ENCODE results near the gene SLC48A1.

The SLC48A1 gene

GRCh38 chr12:47755655-47756562, 17.1 kb upstream of the SLC48A1 start:
- no peak for DNase-seq (ENCODE audit: low read depth in 1 of 2, low spot score in 1 of 2)
- no peak for TF ChIP-seq POLR2AphosphoS5 (IDR thresholded peaks at IDR 0.05; ENCODE audit: low read depth)
- TF ChIP-seq, protein P1, sequence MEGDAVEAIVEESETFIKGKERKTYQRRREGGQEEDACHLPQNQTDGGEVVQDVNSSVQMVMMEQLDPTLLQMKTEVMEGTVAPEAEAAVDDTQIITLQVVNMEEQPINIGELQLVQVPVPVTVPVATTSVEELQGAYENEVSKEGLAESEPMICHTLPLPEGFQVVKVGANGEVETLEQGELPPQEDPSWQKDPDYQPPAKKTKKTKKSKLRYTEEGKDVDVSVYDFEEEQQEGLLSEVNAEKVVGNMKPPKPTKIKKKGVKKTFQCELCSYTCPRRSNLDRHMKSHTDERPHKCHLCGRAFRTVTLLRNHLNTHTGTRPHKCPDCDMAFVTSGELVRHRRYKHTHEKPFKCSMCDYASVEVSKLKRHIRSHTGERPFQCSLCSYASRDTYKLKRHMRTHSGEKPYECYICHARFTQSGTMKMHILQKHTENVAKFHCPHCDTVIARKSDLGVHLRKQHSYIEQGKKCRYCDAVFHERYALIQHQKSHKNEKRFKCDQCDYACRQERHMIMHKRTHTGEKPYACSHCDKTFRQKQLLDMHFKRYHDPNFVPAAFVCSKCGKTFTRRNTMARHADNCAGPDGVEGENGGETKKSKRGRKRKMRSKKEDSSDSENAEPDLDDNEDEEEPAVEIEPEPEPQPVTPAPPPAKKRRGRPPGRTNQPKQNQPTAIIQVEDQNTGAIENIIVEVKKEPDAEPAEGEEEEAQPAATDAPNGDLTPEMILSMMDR (IDR thresholded peaks at IDR 0.05; ENCODE audit: insufficient read depth, low read length): no peak
- no peak for TF ChIP-seq GABPA (IDR thresholded peaks at IDR 0.05; ENCODE audit: low read depth)
- TF ChIP-seq, protein P2, sequence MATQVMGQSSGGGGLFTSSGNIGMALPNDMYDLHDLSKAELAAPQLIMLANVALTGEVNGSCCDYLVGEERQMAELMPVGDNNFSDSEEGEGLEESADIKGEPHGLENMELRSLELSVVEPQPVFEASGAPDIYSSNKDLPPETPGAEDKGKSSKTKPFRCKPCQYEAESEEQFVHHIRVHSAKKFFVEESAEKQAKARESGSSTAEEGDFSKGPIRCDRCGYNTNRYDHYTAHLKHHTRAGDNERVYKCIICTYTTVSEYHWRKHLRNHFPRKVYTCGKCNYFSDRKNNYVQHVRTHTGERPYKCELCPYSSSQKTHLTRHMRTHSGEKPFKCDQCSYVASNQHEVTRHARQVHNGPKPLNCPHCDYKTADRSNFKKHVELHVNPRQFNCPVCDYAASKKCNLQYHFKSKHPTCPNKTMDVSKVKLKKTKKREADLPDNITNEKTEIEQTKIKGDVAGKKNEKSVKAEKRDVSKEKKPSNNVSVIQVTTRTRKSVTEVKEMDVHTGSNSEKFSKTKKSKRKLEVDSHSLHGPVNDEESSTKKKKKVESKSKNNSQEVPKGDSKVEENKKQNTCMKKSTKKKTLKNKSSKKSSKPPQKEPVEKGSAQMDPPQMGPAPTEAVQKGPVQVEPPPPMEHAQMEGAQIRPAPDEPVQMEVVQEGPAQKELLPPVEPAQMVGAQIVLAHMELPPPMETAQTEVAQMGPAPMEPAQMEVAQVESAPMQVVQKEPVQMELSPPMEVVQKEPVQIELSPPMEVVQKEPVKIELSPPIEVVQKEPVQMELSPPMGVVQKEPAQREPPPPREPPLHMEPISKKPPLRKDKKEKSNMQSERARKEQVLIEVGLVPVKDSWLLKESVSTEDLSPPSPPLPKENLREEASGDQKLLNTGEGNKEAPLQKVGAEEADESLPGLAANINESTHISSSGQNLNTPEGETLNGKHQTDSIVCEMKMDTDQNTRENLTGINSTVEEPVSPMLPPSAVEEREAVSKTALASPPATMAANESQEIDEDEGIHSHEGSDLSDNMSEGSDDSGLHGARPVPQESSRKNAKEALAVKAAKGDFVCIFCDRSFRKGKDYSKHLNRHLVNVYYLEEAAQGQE (IDR thresholded peaks at IDR 0.05; ENCODE audit: insufficient replicate concordance, low read depth): no peak
- TF ChIP-seq SPI1 (IDR thresholded peaks at IDR 0.05; ENCODE audit: borderline replicate concordance, low read depth): no peak
- no peaks in the 10 kb centered on the region for H3K27me3 ChIP-seq (ENCODE audit: insufficient read depth, poor library complexity, severe bottlenecking)
- no peak overlapping the region for H3K4me3 ChIP-seq (replicated peaks; ENCODE audit: insufficient read depth, low read length)
- no peak overlapping the region for H3K27ac ChIP-seq (replicated peaks)

- Histone ChIP-seq H3K4me3 (replicated peaks; ENCODE audit: insufficient read depth, low read length) (no peak overlapping the region), H3K27me3 (ENCODE audit: insufficient read depth, poor library complexity, severe bottlenecking) (no peaks in the 10 kb centered on the region), H3K27ac (replicated peaks) (no peak overlapping the region)
- TF ChIP-seq GABPA (IDR thresholded peaks at IDR 0.05; ENCODE audit: low read depth): no peak
- TF ChIP-seq POLR2AphosphoS5 (IDR thresholded peaks at IDR 0.05; ENCODE audit: low read depth): no peak
- TF ChIP-seq, protein P1 (IDR thresholded peaks at IDR 0.05; ENCODE audit: insufficient read depth, low read length): no peak
- TF ChIP-seq SPI1 (IDR thresholded peaks at IDR 0.05; ENCODE audit: borderline replicate concordance, low read depth): no peak
- TF ChIP-seq, protein P2 (IDR thresholded peaks at IDR 0.05; ENCODE audit: insufficient replicate concordance, low read depth): no peak
- no peak for DNase-seq (ENCODE audit: low read depth in 1 of 2, low spot score in 1 of 2)
These were observed 15.6 kb upstream of the SLC48A1 start for GRCh38 chr12:47757364-47757839.

DNA sequence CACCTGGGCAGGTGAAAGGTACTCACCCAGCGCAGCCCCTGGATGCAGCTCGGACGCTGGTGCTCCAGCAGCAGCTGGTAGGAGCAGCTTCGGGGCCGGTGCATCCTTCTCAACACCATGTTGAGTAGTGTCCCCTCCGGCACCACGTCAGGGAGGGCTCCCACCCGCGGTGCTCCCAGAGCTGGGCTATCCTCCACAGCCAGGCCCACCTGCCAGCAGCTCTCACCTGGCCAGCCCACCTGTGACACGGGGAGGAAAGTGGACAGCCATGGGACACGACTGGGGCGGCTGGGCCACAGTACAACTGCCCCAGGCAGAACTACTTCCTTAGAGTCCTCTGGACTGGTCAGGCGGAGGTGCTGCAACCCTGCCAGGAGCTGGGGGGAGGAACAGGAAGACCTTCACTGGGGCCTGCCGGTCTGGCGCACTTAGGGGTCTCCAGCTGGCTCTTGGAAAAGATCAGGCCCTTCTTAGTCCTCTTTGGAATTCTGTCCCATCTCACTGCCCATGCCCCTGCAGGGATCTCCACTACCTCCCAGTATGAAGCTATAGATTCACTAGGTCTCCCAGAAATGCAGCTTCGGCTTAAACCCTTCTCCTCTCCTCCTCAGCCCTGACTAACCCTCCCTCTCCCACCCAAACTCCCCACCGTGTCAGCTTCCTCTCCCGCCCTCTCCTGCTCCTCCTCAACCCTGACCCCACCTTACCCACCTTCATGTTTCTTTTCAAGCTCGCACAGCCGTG, 15.0 kb upstream of the SLC48A1 start:
- DNase-seq (ENCODE audit: low read depth in 1 of 2, low spot score in 1 of 2): no peak
- Histone ChIP-seq H3K27me3 (ENCODE audit: insufficient read depth, poor library complexity, severe bottlenecking) (no peaks in the 10 kb centered on the region), H3K27ac (replicated peaks) (no peak overlapping the region), H3K4me3 (replicated peaks; ENCODE audit: insufficient read depth, low read length) (no peak overlapping the region)
- TF ChIP-seq GABPA (IDR thresholded peaks at IDR 0.05; ENCODE audit: low read depth) (no peak), SPI1 (IDR thresholded peaks at IDR 0.05; ENCODE audit: borderline replicate concordance, low read depth) (no peak), POLR2AphosphoS5 (IDR thresholded peaks at IDR 0.05; ENCODE audit: low read depth) (no peak)
- TF ChIP-seq, protein P2 (IDR thresholded peaks at IDR 0.05; ENCODE audit: insufficient replicate concordance, low read depth): no peak
- TF ChIP-seq, protein P1 (IDR thresholded peaks at IDR 0.05; ENCODE audit: insufficient read depth, low read length): no peak
